Measurements from ENCODE around the gene RNF26.

DNA sequence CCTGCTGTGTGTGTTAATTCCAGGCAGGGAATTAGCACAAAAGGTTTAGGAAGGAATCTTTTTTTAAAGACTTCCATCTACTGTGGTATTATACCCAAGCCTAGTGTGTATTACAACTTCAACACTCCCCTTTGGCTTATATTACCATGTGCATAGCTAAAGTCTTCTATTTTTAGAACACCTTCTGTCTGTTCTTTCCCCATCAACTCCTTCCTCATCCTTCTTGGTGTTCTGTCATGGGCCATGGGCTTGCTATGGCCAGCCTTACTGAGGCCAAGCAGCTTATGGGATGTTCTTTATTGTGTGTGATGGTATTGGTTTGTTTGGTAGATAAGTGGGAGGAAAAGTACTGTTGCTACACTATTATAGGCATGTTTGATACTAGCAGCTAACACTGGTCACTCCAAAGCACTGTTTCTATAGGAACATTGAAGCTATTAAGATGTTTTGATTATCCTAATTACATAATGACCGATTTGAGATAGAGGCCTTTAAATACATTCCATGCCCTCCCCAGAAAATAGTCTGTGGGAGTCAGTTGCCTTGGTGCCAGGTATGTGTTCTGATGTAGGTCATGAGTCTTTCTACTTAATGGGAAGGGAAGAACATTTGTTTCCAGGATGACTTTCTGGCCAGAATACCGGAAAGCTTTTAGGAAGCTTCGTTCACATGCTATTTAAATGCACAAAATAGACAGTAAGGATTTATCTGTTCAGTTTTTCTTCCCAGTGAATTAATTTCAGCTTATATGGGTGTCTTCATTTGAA is 33.9 kb upstream of the RNF26 start:
- TF ChIP-seq MYC (IDR thresholded peaks at IDR 0.05; ENCODE audit: low read depth, low read length) (no peak), POLR2A (IDR thresholded peaks at IDR 0.05; ENCODE audit: extremely low read depth, insufficient read length) (no peak)
- TF ChIP-seq, protein P1, sequence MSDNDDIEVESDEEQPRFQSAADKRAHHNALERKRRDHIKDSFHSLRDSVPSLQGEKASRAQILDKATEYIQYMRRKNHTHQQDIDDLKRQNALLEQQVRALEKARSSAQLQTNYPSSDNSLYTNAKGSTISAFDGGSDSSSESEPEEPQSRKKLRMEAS (IDR thresholded peaks at IDR 0.05; ENCODE audit: low read depth, low read length) = no peak
- TF ChIP-seq, protein P2, sequence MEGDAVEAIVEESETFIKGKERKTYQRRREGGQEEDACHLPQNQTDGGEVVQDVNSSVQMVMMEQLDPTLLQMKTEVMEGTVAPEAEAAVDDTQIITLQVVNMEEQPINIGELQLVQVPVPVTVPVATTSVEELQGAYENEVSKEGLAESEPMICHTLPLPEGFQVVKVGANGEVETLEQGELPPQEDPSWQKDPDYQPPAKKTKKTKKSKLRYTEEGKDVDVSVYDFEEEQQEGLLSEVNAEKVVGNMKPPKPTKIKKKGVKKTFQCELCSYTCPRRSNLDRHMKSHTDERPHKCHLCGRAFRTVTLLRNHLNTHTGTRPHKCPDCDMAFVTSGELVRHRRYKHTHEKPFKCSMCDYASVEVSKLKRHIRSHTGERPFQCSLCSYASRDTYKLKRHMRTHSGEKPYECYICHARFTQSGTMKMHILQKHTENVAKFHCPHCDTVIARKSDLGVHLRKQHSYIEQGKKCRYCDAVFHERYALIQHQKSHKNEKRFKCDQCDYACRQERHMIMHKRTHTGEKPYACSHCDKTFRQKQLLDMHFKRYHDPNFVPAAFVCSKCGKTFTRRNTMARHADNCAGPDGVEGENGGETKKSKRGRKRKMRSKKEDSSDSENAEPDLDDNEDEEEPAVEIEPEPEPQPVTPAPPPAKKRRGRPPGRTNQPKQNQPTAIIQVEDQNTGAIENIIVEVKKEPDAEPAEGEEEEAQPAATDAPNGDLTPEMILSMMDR (IDR thresholded peaks at IDR 0.05; ENCODE audit: low read depth, low read length) = no peak

Measured in NB4 (cell line).